ENCODE results near the gene GNAO1. TPM values are rescaled to one million over a fixed set of nuclear protein-coding genes. Genes with fewer than 3 reads are reported as not detected.
"Not testable (repeated sequence)": the region's sequence is repeated elsewhere in the genome, so short reads cannot be mapped to it uniquely, and the experiment has no call there.

Gene GNAO1
- total RNA-seq, 1 experiment from 2014 or later, result 0.68 TPM

DNA sequence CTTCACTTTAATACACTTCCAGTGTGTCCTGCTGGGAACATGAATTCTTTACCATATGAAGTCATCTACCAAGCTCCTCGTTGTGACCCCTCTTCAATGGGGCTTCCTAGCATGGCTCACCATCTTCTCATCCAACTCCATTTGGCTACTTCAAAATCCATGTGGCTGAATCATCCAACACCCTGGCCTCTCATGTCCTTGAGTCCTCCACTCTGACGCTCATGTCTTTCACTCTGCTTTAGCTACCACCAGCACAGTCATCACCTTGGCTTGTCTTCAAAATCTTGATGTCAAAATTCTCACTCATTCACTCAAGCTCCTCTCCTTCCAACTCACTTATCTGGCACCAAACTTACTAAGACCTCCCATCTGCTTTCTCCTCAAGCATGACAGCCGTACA lies 198.3 kb downstream of the GNAO1 start:
- no peak for DNase-seq (ENCODE audit: low spot score)

DNA sequence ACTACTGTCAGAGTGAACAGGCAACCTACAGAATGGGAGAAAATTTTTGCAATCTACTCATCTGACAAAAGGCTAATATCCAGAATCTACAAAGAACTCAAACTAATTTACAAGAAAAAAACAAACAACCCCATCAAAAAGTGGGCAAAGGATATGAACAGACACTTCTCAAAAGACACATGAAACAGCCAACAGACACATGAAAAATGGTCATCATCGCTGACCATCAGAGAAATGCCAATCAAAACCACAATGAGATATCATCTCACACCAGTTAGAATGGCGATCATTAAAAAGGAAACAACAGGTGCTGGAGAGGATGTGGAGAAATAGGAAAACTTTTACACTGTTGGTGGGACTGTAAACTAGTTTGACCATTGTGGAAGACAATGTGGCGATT lies 205.4 kb downstream of the GNAO1 start:
- DNase-seq (ENCODE audit: low spot score), result not testable (repeated sequence)

DNA sequence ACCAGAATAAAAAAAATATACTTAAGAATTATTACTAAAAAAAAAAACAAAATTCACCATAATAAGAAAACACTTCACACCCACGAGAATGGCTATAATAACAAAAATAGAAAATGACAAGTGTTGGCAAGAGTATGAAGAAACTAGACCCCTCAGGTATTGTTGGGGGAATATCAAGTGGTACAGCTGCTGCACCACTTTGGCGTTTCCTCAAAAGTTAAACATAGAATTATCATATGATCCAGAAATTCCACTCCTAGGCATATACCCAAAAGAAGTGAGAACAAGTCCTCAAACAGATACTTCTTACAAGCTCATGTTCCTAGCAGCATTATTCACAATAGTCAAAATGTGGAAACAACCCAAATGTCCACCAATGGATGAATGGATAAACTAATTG lies 207.8 kb downstream of the GNAO1 start:
- no peak for DNase-seq (ENCODE audit: low spot score)

DNA sequence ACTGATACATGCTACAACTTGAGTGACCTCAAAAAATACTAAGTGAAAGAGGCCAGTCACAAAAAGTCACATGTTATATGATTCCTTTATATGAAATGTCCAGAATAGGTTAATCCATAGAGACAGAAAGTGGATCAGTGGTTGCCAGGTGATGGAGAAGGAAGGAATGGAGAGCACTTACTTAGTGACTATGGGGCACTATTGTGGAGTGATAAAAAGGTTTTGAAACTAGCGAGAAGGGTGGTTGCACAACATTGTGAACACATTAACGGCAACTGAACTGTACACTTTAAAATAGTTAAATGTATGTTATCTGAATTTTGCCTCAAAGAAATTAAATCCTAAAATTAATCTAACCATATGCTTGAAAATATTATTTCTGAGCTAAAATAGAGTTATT lies 208.2 kb downstream of the GNAO1 start:
- DNase-seq (ENCODE audit: low spot score), result no peak

DNA sequence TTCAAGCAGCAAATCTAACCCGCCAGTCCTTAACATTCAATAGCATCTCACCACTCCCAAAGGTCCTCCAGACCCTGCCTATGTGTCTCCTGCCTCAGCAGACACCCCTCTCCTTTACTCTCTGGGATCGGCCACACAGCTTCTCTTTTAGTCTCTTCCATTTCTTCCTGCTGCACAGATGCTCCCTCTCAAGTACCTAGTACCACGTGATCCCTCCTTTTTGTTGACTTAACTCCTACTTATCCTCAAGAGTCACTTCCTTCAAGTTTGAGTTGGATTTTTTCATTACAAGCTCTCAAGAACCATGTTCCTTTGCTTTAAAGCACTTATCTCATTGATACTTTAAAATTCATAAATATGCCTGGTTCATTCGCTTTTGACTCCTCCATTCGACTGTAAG lies 209.2 kb downstream of the GNAO1 start:
- no peak for DNase-seq (ENCODE audit: low spot score)

DNA sequence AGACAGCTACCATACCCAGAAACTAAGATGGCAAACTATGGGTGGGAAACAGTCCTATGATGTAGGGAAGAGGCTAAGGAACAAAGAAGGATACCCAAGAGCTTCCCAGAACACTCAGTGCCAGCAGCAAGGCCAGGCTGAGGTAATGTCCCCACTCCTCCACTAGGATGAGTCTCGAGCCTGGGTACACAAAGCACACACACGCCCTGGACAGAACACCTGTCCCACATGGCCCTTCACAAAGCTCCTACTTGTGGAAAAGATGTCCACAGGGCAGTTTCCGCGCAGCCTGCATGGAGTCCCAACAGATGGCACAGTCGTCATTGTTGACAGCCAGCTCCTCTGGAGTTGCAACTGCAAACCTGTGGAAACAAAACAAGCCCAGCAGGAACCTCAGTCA lies 210.2 kb downstream of the GNAO1 start:
- DNase-seq (ENCODE audit: low spot score), result no peak

DNA sequence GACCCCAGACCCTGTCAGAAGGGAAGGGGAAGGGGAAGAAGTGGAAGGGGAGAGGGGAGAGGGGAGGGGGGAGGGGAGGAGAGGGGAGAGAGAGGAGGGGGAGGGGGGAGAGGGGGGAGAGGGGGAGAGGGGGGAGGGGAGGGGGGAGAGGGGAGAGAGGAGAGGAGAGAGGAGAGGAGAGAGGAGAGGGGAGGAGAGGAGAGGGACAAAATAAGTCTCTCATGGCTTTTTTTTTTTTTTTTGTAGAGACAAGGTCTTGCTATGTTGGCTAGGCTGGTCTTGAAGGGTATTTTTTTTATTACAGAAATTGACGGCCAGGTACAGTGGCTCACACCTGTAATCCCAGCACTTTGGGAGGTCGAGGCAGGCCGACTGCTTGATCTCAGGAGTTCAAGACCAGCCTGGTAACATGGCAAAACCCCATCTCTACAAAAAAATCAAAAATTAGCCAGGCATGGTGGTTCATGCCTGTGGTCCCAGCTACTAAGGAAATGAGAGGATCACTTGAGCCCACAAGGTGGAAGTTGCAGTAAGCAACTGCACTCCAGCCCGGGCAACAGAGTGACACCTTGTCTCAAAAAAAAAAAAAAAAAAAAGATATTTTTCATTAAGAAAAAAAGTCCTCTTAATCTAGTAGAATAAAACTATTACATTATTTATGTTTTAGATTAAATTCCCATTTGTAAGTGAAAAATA lies 214.8 kb downstream of the GNAO1 start:
- DNase-seq (ENCODE audit: low spot score), result no peak

Other genes starting within 250 kb of the GNAO1 start
- 79.7 and 87.8 TPM in 2 replicates for gene AMFR, start 234.1 kb downstream of the GNAO1 start, total RNA-seq (2014; rRNA removed; shearing (Covaris generic))